HG03045 (cell line): Measurements from ENCODE around the gene ARHGAP15.

ENCODE experiments used
- ATAC-seq: cut with Tn5 transposase; IDR thresholded peaks from one replicate; pipeline ENCODE4 v1.9.1; 2021; ENCODE audit warnings: mild to moderate bottlenecking, moderate library complexity; ENCODE audit not compliant: unreplicated experiment

The ARHGAP15 gene

GRCh38 chr2:143608063-143608423 is 478.8 kb downstream of the ARHGAP15 start:
- ATAC-seq, result no peak

- no peak for ATAC-seq
These were observed 479.5 kb downstream of the ARHGAP15 start for GRCh38 chr2:143608758-143609157.

- ATAC-seq, result no peak
These were observed 482.1 kb downstream of the ARHGAP15 start for GRCh38 chr2:143611336-143611735.

- no peak for ATAC-seq
These were observed 486.3 kb downstream of the ARHGAP15 start for GRCh38 chr2:143615562-143615961.

GRCh38 chr2:143616452-143616851 is 487.2 kb downstream of the ARHGAP15 start:
- ATAC-seq, result no peak

- ATAC-seq, result no peak
These were observed 488.7 kb downstream of the ARHGAP15 start for GRCh38 chr2:143617803-143618415.

GRCh38 chr2:143622106-143622505 is 492.9 kb downstream of the ARHGAP15 start:
- ATAC-seq, result no peak

GRCh38 chr2:143623231-143623908 is 494.2 kb downstream of the ARHGAP15 start:
- no peak for ATAC-seq

GRCh38 chr2:143623909-143624260 is 494.7 kb downstream of the ARHGAP15 start:
- no peak for ATAC-seq

GRCh38 chr2:143629340-143629739 is 500.1 kb downstream of the ARHGAP15 start:
- ATAC-seq, result no peak

GRCh38 chr2:143632751-143633374 is 503.6 kb downstream of the ARHGAP15 start:
- ATAC-seq, result no peak

- ATAC-seq, result no peak
These were observed 504.2 kb downstream of the ARHGAP15 start for GRCh38 chr2:143633419-143633818.

GRCh38 chr2:143635302-143635701 is 506.1 kb downstream of the ARHGAP15 start:
- no peak for ATAC-seq

- no peak for ATAC-seq
These were observed 506.7 kb downstream of the ARHGAP15 start for GRCh38 chr2:143635936-143636335.

- ATAC-seq, result no peak
These were observed 511.6 kb downstream of the ARHGAP15 start for GRCh38 chr2:143640826-143641225.

GRCh38 chr2:143645921-143646645 is 516.9 kb downstream of the ARHGAP15 start:
- ATAC-seq, result no peak

- ATAC-seq, result no peak
These were observed 520.1 kb downstream of the ARHGAP15 start for GRCh38 chr2:143649226-143649740.

GRCh38 chr2:143652692-143653091 is 523.5 kb downstream of the ARHGAP15 start:
- ATAC-seq, result no peak

GRCh38 chr2:143668234-143668633 is 539.0 kb downstream of the ARHGAP15 start:
- no peak for ATAC-seq

- no peak for ATAC-seq
These were observed 544.8 kb downstream of the ARHGAP15 start for GRCh38 chr2:143674051-143674450.

- ATAC-seq, result no peak
These were observed 545.8 kb downstream of the ARHGAP15 start for GRCh38 chr2:143675021-143675420.

GRCh38 chr2:143679617-143680016 is 550.4 kb downstream of the ARHGAP15 start:
- ATAC-seq, result no peak
